Naive thymus-derived CD4-positive, alpha-beta T cell (primary cell): Measurements from ENCODE around the gene INSC. TPM values are rescaled to one million over a fixed set of nuclear protein-coding genes. Genes with fewer than 3 reads are reported as not detected.

Experiments
- ATAC-seq: fragments of 150-1000 bp; cut with Tn5 transposase; 2 replicates; pipeline ENCODE4 v1.10.0; 2021; ENCODE audit warnings: mild to moderate bottlenecking, moderate library complexity
- CTCF ChIA-PET: fragments of 350-600 bp; sonication (Branson Sonifier 250); formaldehyde crosslinking; loops from one replicate; lab custom pipeline; 2021; ENCODE audit warnings: antibody characterized with exemption; lab: Charles Lee
- POLR2A ChIA-PET: fragments of 350-600 bp; sonication (Branson Sonifier 250); formaldehyde crosslinking; loops from one replicate; lab custom pipeline; 2021; ENCODE audit warnings: antibody characterized with exemption, inconsistent platforms; lab: Charles Lee
- DNase-seq, 9 donors: peaks; one replicate each; pipeline versions ENCODE4 v3.0.0 to v3.0.0-alpha.2; 2020 to 2022; ENCODE audit warnings: mixed read lengths in 1 of 9
- H3K27ac ChIP-seq: one replicate; pipeline ENCODE4 v1.7.0; 2013; ENCODE audit warnings: mild to moderate bottlenecking, low read depth, low read length, moderate library complexity
- H3K27me3 ChIP-seq, 2 donors: one replicate each; pipeline ENCODE4 v1.7.0; 2013; ENCODE audit warnings: low read length in 2 of 2, mild to moderate bottlenecking in 2 of 2, moderate library complexity in 2 of 2; ENCODE audit not compliant: control insufficient read depth in 2 of 2, insufficient read depth in 2 of 2
- H3K36me3 ChIP-seq, 3 experiments: 1 replicate in 2 of 3; 2 replicates in 1 of 3; pipeline ENCODE4 v1.7.0; 2013; ENCODE audit warnings: low read length in 3 of 3, mild to moderate bottlenecking in 3 of 3, moderate library complexity in 1 of 3; ENCODE audit not compliant: insufficient read depth in 3 of 3, control insufficient read depth in 2 of 3
- H3K4me1 ChIP-seq, 2 donors: one replicate each; pipeline ENCODE4 v1.7.0; 2013; ENCODE audit warnings: low read length in 2 of 2, mild to moderate bottlenecking in 2 of 2, moderate library complexity in 1 of 2; ENCODE audit not compliant: control insufficient read depth in 2 of 2, insufficient read depth in 2 of 2
- H3K4me3 ChIP-seq: 2 replicates; pipeline ENCODE4 v1.7.0; 2013; ENCODE audit warnings: mild to moderate bottlenecking, low read length
- H3K9me3 ChIP-seq, 3 experiments: 1 replicate in 2 of 3; 2 replicates in 1 of 3; pipeline ENCODE4 v1.7.0; 2013; ENCODE audit warnings: low read length in 3 of 3; ENCODE audit not compliant: control insufficient read depth in 2 of 3
- H3K27ac Mint-ChIP-seq, 9 donors: one replicate each; pipeline ENCODE4 v1.8.0; 2020 to 2022; ENCODE audit warnings: mixed read lengths in 9 of 9, mild to moderate bottlenecking in 8 of 9, moderate library complexity in 5 of 9, inconsistent platforms in 2 of 9
- H3K27me3 Mint-ChIP-seq, 5 donors: one replicate each; pipeline ENCODE4 v1.8.0; 2021 to 2022; ENCODE audit warnings: mixed read lengths in 5 of 5, mild to moderate bottlenecking in 1 of 5
- H3K36me3 Mint-ChIP-seq, 5 donors: one replicate each; pipeline ENCODE4 v1.8.0; 2020 to 2022; ENCODE audit warnings: mixed read lengths in 5 of 5, mild to moderate bottlenecking in 3 of 5, inconsistent platforms in 1 of 5
- H3K4me1 Mint-ChIP-seq, 7 donors: one replicate each; pipeline ENCODE4 v1.8.0; 2020 to 2022; ENCODE audit warnings: mixed read lengths in 7 of 7, mild to moderate bottlenecking in 3 of 7, inconsistent platforms in 1 of 7
- H3K4me3 Mint-ChIP-seq, 10 donors: one replicate each; pipeline ENCODE4 v1.8.0; 2020 to 2022; ENCODE audit warnings: mild to moderate bottlenecking in 10 of 10, mixed read lengths in 10 of 10, moderate library complexity in 6 of 10, inconsistent platforms in 2 of 10
- H3K9me3 Mint-ChIP-seq, 11 donors: one replicate each; pipeline ENCODE4 v1.8.0; 2020 to 2022; ENCODE audit warnings: mixed read lengths in 11 of 11, mild to moderate bottlenecking in 4 of 11, inconsistent platforms in 1 of 11, moderate library complexity in 1 of 11
- intact Hi-C, 2 donors: fragments of 100-400 bp; cut with micrococcal nuclease; formaldehyde crosslinking; loops; one replicate each; pipeline ENCODE4 v1.15.1; 2023
- polyA plus RNA-seq, 2 donors: library from polyadenylated mRNA; unstranded; fragments of 300-500 nt; fragmentation: Illumina TruSeq; gene quantifications; one replicate each; pipeline ENCODE4 v1.2.3, GENCODE V29; 2021
- total RNA-seq, 6 experiments: library from RNA in 5 of 6; stranded (reverse) in 5 of 6; gene quantifications; 1 replicate in 5 of 6; 2 replicates in 1 of 6; pipeline ENCODE4 v1.2.3 and lab custom pipeline; 2021 to 2026

The INSC gene
- total and polyA plus RNA-seq, 7 experiments from 2014 or later, result 0.14 to 0.56 (median 0.22) TPM; not detected in 2

DNA sequence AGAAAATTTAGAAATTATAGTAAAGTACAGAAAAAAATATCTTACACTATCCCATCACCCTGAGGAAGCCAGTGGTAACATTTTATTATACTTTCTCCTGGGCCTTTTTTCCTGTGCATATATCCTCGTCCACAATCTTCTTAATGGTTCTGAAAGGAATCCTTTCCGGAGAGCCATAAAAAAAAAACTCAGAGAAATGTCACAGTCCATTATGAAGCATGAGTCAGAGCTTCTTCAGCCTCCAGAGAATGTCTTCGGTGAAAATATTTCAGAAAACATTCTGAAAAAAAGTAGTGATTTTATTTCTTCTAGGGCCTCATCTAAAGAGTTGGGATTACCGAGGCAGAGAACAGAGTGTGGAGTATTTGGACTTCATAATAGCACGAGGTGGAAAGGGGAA is 163.4 kb downstream of the INSC start:
- Mint-ChIP-seq H3K27me3 (peaks cover 26 to 43% (median 42%) of the 10 kb centered on the region in 5 donors), H3K4me3 (no peak overlapping the region), H3K27ac (no peak overlapping the region), H3K9me3 (peaks cover 0 to 2% (median 0%) of the 10 kb centered on the region in 11 donors), H3K36me3 (no peaks in the 10 kb centered on the region), H3K4me1 (no peaks in the 10 kb centered on the region)
- DNase-seq (no peak), ATAC-seq (no peak)
- H3K36me3 ChIP-seq, result no peaks in the 10 kb centered on the region
- intact Hi-C loops, result no loop called here
- H3K9me3 ChIP-seq, result no peaks in the 10 kb centered on the region
- H3K27ac ChIP-seq, result no peak overlapping the region
- no peaks in the 10 kb centered on the region for H3K27me3 ChIP-seq
- POLR2A ChIA-PET, result interaction anchor here (0.7 kb wide), 1 partner anchor 1199 kb away, joined by 3 read pairs; no protein-coding TSS in a partner anchor
- no peak overlapping the region for H3K4me3 ChIP-seq
- CTCF ChIA-PET, result no interaction called here
- no peaks in the 10 kb centered on the region for H3K4me1 ChIP-seq

DNA sequence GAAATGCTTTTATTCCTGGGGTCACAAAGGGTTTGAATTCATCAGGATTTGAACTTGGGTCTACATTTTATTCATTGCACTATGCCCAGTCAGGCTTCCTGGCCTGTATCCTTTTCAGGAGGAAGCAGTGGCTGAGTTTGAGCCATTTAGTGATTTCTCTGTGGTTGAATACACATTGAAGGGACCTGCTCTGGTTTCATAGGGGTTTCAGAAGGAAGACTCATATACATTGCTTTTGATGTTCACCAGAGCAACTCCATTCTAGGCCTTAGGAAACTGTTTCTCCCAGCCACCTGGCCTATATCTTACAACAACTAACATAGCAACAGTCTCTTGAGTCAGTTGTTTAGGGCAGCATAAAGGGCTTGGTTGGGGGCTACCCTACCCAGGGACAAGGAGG is 165.7 kb downstream of the INSC start:
- CTCF ChIA-PET, result no interaction called here
- Mint-ChIP-seq H3K4me1 (no peaks in the 10 kb centered on the region), H3K27me3 (peaks cover 25 to 32% (median 27%) of the 10 kb centered on the region in 5 donors), H3K9me3 (peaks cover 0 to 2% (median 0%) of the 10 kb centered on the region in 11 donors), H3K36me3 (no peaks in the 10 kb centered on the region), H3K27ac (no peak overlapping the region), H3K4me3 (no peak overlapping the region)
- Histone ChIP-seq H3K4me3 (no peak overlapping the region), H3K36me3 (no peaks in the 10 kb centered on the region), H3K9me3 (no peaks in the 10 kb centered on the region), H3K27me3 (no peaks in the 10 kb centered on the region), H3K27ac (no peak overlapping the region), H3K4me1 (no peaks in the 10 kb centered on the region)
- POLR2A ChIA-PET, result no interaction called here
- intact Hi-C loops, result no loop called here
- no peak for DNase-seq
- no peak for ATAC-seq

DNA sequence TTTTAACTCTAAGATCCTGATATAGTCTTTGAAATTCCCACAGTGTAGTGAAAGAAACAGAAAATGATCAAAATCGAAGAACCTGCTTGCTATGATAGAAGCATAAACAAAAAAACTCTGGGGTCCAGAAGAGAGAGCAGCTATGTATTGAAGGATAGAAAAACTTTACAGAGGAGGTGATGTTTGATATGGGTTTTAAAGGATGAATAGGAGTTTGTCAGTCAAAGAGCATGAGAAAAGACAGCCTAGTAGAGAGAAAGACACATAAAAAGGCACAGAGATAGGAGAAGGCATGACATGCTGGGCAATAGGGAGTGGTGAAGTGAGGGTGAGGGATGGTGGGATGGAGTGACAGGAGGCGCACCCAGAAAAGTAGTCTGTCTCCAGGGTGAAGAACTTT is 168.0 kb downstream of the INSC start:
- Histone ChIP-seq H3K4me1 (no peaks in the 10 kb centered on the region), H3K27ac (no peak overlapping the region), H3K27me3 (no peaks in the 10 kb centered on the region), H3K36me3 (no peaks in the 10 kb centered on the region), H3K4me3 (no peak overlapping the region), H3K9me3 (no peaks in the 10 kb centered on the region)
- Mint-ChIP-seq H3K27me3 (peaks cover 8 to 26% (median 25%) of the 10 kb centered on the region in 5 donors), H3K4me1 (no peaks in the 10 kb centered on the region), H3K4me3 (no peak overlapping the region), H3K36me3 (no peaks in the 10 kb centered on the region), H3K27ac (no peak overlapping the region), H3K9me3 (peaks cover 0 to 2% (median 0%) of the 10 kb centered on the region in 11 donors)
- DNase-seq (no peak), ATAC-seq (no peak)
- CTCF ChIA-PET, result no interaction called here
- intact Hi-C loops, result no loop called here
- POLR2A ChIA-PET, result no interaction called here

DNA sequence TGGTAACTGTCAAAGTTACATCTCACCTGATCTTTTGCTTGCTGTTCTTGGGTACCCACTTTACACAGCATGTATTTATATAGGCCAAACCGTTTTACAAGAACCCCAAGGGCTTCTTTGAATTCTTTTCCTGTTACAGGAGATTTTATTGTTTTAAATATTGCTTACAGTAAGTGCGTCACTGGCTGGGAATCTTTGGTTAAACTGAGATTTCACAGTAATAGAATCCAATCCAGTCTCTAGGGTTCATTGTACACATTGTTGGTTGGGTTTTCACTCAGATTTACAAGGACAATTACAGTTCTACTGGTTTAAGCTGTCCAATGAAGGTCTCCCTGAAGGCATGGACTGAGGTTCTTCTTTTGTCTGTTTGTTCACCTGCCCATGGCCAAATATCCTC is 171.7 kb downstream of the INSC start:
- Histone ChIP-seq H3K9me3 (no peaks in the 10 kb centered on the region), H3K27ac (no peak overlapping the region), H3K4me3 (no peak overlapping the region), H3K36me3 (no peaks in the 10 kb centered on the region), H3K4me1 (no peaks in the 10 kb centered on the region), H3K27me3 (no peaks in the 10 kb centered on the region)
- POLR2A ChIA-PET, result no interaction called here
- no peak overlapping the region for H3K27ac Mint-ChIP-seq
- no peaks in the 10 kb centered on the region for H3K4me1 Mint-ChIP-seq
- CTCF ChIA-PET, result no interaction called here
- peaks cover 0 to 2% (median 0%) of the 10 kb centered on the region in 11 donors for H3K9me3 Mint-ChIP-seq
- intact Hi-C loops, result no loop called here
- H3K27me3 Mint-ChIP-seq, result peaks cover 6 to 29% (median 24%) of the 10 kb centered on the region in 5 donors
- DNase-seq (no peak), ATAC-seq (no peak)
- H3K36me3 Mint-ChIP-seq, result no peaks in the 10 kb centered on the region
- no peak overlapping the region for H3K4me3 Mint-ChIP-seq

DNA sequence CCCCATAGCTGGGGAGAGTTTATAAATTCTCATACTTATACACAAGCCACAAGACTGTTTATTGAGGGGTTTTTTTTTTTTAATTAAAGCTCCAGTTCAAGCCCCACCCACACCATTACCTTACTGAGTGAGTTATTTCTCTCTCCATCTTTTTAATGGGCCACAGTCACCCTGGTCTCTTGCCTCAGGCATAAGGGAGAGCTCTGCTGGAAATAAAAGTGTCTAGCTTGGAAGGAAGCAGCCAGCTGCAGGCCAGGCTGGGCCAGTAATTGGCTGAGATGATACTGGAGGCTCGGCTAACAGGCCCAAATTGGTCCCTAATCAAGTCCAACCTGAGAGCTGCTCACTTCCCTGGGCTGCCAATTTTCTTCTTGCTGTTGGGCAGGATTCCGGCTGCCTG is 174.1 kb downstream of the INSC start:
- CTCF ChIA-PET, result no interaction called here
- Histone ChIP-seq H3K36me3 (no peaks in the 10 kb centered on the region), H3K4me1 (no peaks in the 10 kb centered on the region)

DNA sequence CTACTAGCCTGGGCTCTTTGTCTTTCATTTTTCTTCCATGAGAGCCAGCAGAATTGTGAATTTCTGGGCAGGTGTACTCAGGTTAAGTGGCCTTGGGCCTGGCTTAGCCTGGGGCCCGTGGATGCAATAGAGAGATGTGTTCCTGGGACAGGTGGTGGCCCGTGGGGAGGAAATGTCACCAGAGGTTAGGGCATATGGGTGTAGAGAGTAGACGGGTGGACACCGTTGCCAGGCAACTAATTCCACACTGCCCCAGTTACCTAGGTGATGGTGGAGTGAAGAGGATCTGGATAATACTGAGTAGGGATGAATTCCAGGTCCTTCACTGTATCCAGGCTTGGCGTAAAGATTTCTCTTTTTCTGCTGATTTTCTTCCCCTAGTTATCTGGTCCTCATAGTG is 175.0 kb downstream of the INSC start:
- DNase-seq (no peak), ATAC-seq (no peak)
- Histone ChIP-seq H3K27ac (no peak overlapping the region), H3K36me3 (no peaks in the 10 kb centered on the region), H3K4me1 (no peaks in the 10 kb centered on the region), H3K9me3 (no peaks in the 10 kb centered on the region), H3K4me3 (no peak overlapping the region), H3K27me3 (no peaks in the 10 kb centered on the region)
- Mint-ChIP-seq H3K36me3 (no peaks in the 10 kb centered on the region), H3K4me3 (no peak overlapping the region), H3K27me3 (peaks cover 0 to 25% (median 12%) of the 10 kb centered on the region in 5 donors), H3K9me3 (peaks cover 0 to 2% (median 0%) of the 10 kb centered on the region in 11 donors), H3K4me1 (no peaks in the 10 kb centered on the region), H3K27ac (no peak overlapping the region)
- CTCF ChIA-PET, result no interaction called here
- POLR2A ChIA-PET, result no interaction called here
- intact Hi-C loops, result no loop called here

More for the DNA sequence above, 174.1 kb downstream of the INSC start:
- no peaks in the 10 kb centered on the region for H3K36me3 Mint-ChIP-seq
- H3K4me1 Mint-ChIP-seq, result no peaks in the 10 kb centered on the region
- intact Hi-C loops, result no loop called here
- H3K27ac Mint-ChIP-seq, result no peak overlapping the region
- DNase-seq (no peak), ATAC-seq (no peak)
- no peak overlapping the region for H3K4me3 Mint-ChIP-seq
- no peak overlapping the region for H3K27ac ChIP-seq
- peaks cover 0 to 2% (median 0%) of the 10 kb centered on the region in 11 donors for H3K9me3 Mint-ChIP-seq
- H3K27me3 ChIP-seq, result no peaks in the 10 kb centered on the region
- no peaks in the 10 kb centered on the region for H3K9me3 ChIP-seq
- H3K27me3 Mint-ChIP-seq, result peaks cover 0 to 22% (median 12%) of the 10 kb centered on the region in 5 donors
- POLR2A ChIA-PET, result no interaction called here
- H3K4me3 ChIP-seq, result no peak overlapping the region

DNA sequence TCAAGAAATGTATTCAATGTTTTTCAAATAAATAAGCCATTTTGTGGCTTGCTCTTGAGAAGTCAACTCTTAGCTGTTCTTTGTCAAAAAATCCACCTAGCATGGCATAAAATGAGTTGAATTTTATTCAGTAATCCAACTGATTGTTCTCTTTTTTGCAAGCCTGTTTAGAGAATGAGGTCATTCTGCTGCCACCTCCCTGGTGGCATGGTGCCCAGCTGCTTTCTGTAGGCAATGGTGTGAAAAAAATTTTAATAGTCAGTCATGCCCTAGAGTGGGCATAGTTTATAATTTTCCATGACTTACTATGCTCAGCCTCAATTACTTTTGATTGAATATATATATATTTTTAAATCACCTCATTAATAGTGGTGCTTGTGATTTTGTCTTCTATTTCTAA is 177.2 kb downstream of the INSC start:
- Mint-ChIP-seq H3K27ac (no peak overlapping the region), H3K27me3 (peaks cover 0 to 22% (median 15%) of the 10 kb centered on the region in 5 donors), H3K36me3 (no peaks in the 10 kb centered on the region), H3K4me1 (no peaks in the 10 kb centered on the region), H3K4me3 (no peak overlapping the region), H3K9me3 (peaks cover 0 to 2% (median 0%) of the 10 kb centered on the region in 11 donors)
- CTCF ChIA-PET, result no interaction called here
- POLR2A ChIA-PET, result no interaction called here
- no peak for DNase-seq
- ATAC-seq, result no peak
- no peaks in the 10 kb centered on the region for H3K4me1 ChIP-seq
- intact Hi-C loops, result no loop called here
- H3K27me3 ChIP-seq, result no peaks in the 10 kb centered on the region
- no peak overlapping the region for H3K27ac ChIP-seq
- no peaks in the 10 kb centered on the region for H3K9me3 ChIP-seq
- no peaks in the 10 kb centered on the region for H3K36me3 ChIP-seq
- H3K4me3 ChIP-seq, result no peak overlapping the region
